Panc1 (cell line): ENCODE results near the gene DHX57. TPM values are rescaled to one million over a fixed set of nuclear protein-coding genes. Genes with fewer than 3 reads are reported as not detected.

Experiments
- ATAC-seq: fragments of 200-7000 bp; cut with Tn5 transposase; 2 replicates; pipeline ENCODE4 v1.9.1; 2020; ENCODE audit warnings: mild to moderate bottlenecking, moderate library complexity
- BruUV-seq: library from RNA; stranded (reverse); fragments of 400-500 nt; replicated peaks from 2 replicates; lab custom pipeline; 2021; lab: Mats Ljungman, UMichigan
- CTCF ChIA-PET: fragments of 300-600 bp; sonication (Branson Sonifier 250); formaldehyde crosslinking; loops from one replicate; lab custom pipeline; 2022; ENCODE audit warnings: antibody characterized with exemption; lab: Charles Lee
- POLR2A ChIA-PET: fragments of 300-600 bp; sonication (Branson Sonifier 250); formaldehyde crosslinking; loops from one replicate; lab custom pipeline; 2022; ENCODE audit warnings: antibody characterized with exemption; lab: Charles Lee
- DNase-seq: peaks from one replicate; pipeline ENCODE4 v3.0.0-alpha.2; 2010; ENCODE audit warnings: low read depth, low spot score
- H3K27ac ChIP-seq: 2 replicates; pipeline ENCODE4 v1.5.1; 2011; ENCODE audit warnings: mild to moderate bottlenecking, low read length, inconsistent platforms
- H3K27me3 ChIP-seq: fragments of 200-500 bp; sonication (Bioruptor generic); 2 replicates; pipeline ENCODE4 v1.6.0; 2014; ENCODE audit warnings: low read length, inconsistent platforms; ENCODE audit not compliant: control insufficient read depth, insufficient read depth
- H3K36me3 ChIP-seq: fragments of 200-500 bp; sonication (Bioruptor generic); 2 replicates; pipeline ENCODE4 v1.5.1; 2014; ENCODE audit warnings: inconsistent platforms, mild to moderate bottlenecking, low read length, moderate library complexity; ENCODE audit not compliant: control insufficient read depth, insufficient read depth
- H3K4me1 ChIP-seq: 2 replicates; pipeline ENCODE4 v1.5.1; 2011; ENCODE audit warnings: inconsistent platforms, mild to moderate bottlenecking, low read length, moderate library complexity; ENCODE audit not compliant: control insufficient read depth, insufficient read depth
- H3K4me3 ChIP-seq, 2 experiments: 2 replicates each; pipeline ENCODE4 v1.5.1; 2011 to 2012; ENCODE audit warnings: low read depth in 2 of 2, low read length in 2 of 2, mild to moderate bottlenecking in 2 of 2, inconsistent platforms in 1 of 2, moderate library complexity in 1 of 2
- H3K9me3 ChIP-seq: fragments of 200-500 bp; sonication (Bioruptor generic); 2 replicates; pipeline ENCODE4 v1.5.1; 2014; ENCODE audit warnings: low read depth, mild to moderate bottlenecking, inconsistent platforms, low read length, moderate library complexity; ENCODE audit not compliant: control insufficient read depth, insufficient read depth
- CTCF ChIP-seq: fragments of 450-650 bp; IDR thresholded peaks from 2 replicates; pipeline ENCODE4 v1.5.1; 2017; ENCODE audit warnings: mild to moderate bottlenecking
- POLR2AphosphoS5 ChIP-seq: IDR thresholded peaks from 2 replicates; pipeline ENCODE4 v1.6.1; 2012; ENCODE audit warnings: mild to moderate bottlenecking, low read depth, low read length, moderate library complexity
- REST ChIP-seq, 2 experiments: IDR thresholded peaks; 2 replicates each; pipeline ENCODE4 v1.6.1; 2011 to 2012; ENCODE audit warnings: low read depth in 2 of 2, control low read depth in 1 of 2, low read length in 1 of 2, mild to moderate bottlenecking in 1 of 2, moderate library complexity in 1 of 2; ENCODE audit not compliant: insufficient read depth in 1 of 2
- SIN3A ChIP-seq: IDR thresholded peaks from 2 replicates; pipeline ENCODE4 v1.6.1; 2012; ENCODE audit warnings: low read depth, mild to moderate bottlenecking, low read length, moderate library complexity, borderline replicate concordance; ENCODE audit not compliant: insufficient read depth
- TCF7L2 ChIP-seq: IDR thresholded peaks from 2 replicates; pipeline ENCODE4 v1.6.1; 2011; ENCODE audit warnings: mild to moderate bottlenecking, low read depth, low read length, inconsistent platforms
- in situ Hi-C: cut with HindIII; loops from 2 replicates; pipeline ENCODE4 v1.10.0; 2016; ENCODE audit warnings: low sequenced_read_pairs, low pct_unique_long_range_greater_than_20kb
- intact Hi-C: fragments of 100-400 bp; cut with micrococcal nuclease; formaldehyde crosslinking; loops from one replicate; pipeline ENCODE4 v1.10.0; 2022; ENCODE audit not compliant: unreplicated experiment
- total RNA-seq: library from RNA; stranded (reverse); gene quantifications from one replicate; pipeline ENCODE4 v1.2.1, GENCODE V29; 2021; ENCODE audit not compliant: unreplicated experiment

Gene DHX57
- total RNA-seq, 1 experiment from 2014 or later, result 20.6 TPM

GRCh38 chr2:38922389-38922788 lies 46.7 kb upstream of the DHX57 start:
- in situ Hi-C loops (no loop called here), intact Hi-C loops (no loop called here)
- ChIA-PET CTCF (no interaction called here), POLR2A (no interaction called here)
- Histone ChIP-seq H3K27ac (no peak overlapping the region), H3K9me3 (no peaks in the 10 kb centered on the region), H3K36me3 (no peaks in the 10 kb centered on the region), H3K4me1 (no peaks in the 10 kb centered on the region), H3K4me3 (no peak overlapping the region), H3K27me3 (no peaks in the 10 kb centered on the region; the same call in 1 of the 2 replicates)
- no TSS peak for BruUV-seq
- TF ChIP-seq SIN3A (no peak), CTCF (no peak), REST (IDR thresholded peaks at IDR 0.05; ENCODE audit: insufficient read depth in 1 of 2, low read depth in 2 of 2, low read length in 1 of 2) (no peak), TCF7L2 (no peak), POLR2AphosphoS5 (no peak)
- ATAC-seq (no peak), DNase-seq (no peak)

GRCh38 chr2:38912619-38913018 lies 36.9 kb upstream of the DHX57 start:
- intact Hi-C loops (no loop called here), in situ Hi-C loops (no loop called here)
- CTCF ChIA-PET, result no interaction called here
- Histone ChIP-seq H3K36me3 (no peaks in the 10 kb centered on the region), H3K9me3 (no peaks in the 10 kb centered on the region), H3K27ac (no peak overlapping the region), H3K27me3 (no peaks in the 10 kb centered on the region), H3K4me1 (no peaks in the 10 kb centered on the region), H3K4me3 (no peak overlapping the region)
- ATAC-seq (no peak), DNase-seq (no peak)
- TF ChIP-seq SIN3A (no peak), POLR2AphosphoS5 (no peak), CTCF (no peak), TCF7L2 (no peak), REST (IDR thresholded peaks at IDR 0.05; ENCODE audit: insufficient read depth in 1 of 2, low read depth in 2 of 2, low read length in 1 of 2) (no peak)
- POLR2A ChIA-PET, result no interaction called here
- BruUV-seq, result no TSS peak
